Measurements from ENCODE around the gene NRXN2. TPM values are rescaled to one million over a fixed set of nuclear protein-coding genes. Genes with fewer than 3 reads are reported as not detected.

NRXN2 gene
- total and polyA plus RNA-seq, 2 of the 13 experiments (the other 11 are each of a cell fraction or from before 2014, with no cell fraction given), result not detected

DNA sequence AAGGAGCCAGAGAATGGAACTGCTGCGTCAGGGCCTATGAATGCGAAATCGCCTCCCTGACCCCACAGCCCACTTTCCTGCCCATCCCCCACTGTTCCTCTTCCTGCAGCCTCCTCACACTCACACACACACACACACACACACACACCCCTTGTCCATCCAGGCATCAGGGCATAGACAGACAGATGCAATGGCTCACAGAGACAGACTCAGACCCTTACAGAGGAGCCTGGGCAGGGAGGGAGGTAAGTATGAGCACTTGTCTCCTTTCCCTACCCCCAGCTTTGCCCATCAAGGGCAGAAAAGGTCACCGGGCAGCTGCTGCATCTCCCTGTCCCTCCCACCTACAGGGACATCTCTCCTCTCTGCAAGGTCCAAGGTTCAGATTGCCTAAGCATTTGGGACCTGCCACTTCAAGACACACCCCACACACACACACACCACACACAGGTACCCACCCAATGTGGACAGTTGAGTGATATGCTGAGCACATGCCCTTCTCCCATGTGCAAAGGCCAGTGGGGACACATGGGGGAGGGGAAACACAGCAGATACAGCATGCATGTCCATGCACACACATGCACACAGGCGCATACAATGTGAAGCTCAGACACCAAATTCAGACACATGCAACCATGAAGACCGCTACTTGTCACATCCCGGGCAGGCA, 2.0 kb upstream of the NRXN2 start (continued):
- TF ChIP-seq, protein P1, sequence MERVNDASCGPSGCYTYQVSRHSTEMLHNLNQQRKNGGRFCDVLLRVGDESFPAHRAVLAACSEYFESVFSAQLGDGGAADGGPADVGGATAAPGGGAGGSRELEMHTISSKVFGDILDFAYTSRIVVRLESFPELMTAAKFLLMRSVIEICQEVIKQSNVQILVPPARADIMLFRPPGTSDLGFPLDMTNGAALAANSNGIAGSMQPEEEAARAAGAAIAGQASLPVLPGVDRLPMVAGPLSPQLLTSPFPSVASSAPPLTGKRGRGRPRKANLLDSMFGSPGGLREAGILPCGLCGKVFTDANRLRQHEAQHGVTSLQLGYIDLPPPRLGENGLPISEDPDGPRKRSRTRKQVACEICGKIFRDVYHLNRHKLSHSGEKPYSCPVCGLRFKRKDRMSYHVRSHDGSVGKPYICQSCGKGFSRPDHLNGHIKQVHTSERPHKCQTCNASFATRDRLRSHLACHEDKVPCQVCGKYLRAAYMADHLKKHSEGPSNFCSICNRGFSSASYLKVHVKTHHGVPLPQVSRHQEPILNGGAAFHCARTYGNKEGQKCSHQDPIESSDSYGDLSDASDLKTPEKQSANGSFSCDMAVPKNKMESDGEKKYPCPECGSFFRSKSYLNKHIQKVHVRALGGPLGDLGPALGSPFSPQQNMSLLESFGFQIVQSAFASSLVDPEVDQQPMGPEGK (CRISPR knock-in tag; IDR thresholded peaks at IDR 0.05), result peak; percentile 61; the same call in 1 of the 2 replicates
- TF ChIP-seq ESRRA (CRISPR knock-in tag; IDR thresholded peaks at IDR 0.05; ENCODE audit: low read depth), result 0 out of 2 replicates have a peak, but pooled peaks have one; percentile 55
- no peak for TF ChIP-seq ZNF607 (CRISPR knock-in tag; IDR thresholded peaks at IDR 0.05; ENCODE audit: borderline replicate concordance)

DNA sequence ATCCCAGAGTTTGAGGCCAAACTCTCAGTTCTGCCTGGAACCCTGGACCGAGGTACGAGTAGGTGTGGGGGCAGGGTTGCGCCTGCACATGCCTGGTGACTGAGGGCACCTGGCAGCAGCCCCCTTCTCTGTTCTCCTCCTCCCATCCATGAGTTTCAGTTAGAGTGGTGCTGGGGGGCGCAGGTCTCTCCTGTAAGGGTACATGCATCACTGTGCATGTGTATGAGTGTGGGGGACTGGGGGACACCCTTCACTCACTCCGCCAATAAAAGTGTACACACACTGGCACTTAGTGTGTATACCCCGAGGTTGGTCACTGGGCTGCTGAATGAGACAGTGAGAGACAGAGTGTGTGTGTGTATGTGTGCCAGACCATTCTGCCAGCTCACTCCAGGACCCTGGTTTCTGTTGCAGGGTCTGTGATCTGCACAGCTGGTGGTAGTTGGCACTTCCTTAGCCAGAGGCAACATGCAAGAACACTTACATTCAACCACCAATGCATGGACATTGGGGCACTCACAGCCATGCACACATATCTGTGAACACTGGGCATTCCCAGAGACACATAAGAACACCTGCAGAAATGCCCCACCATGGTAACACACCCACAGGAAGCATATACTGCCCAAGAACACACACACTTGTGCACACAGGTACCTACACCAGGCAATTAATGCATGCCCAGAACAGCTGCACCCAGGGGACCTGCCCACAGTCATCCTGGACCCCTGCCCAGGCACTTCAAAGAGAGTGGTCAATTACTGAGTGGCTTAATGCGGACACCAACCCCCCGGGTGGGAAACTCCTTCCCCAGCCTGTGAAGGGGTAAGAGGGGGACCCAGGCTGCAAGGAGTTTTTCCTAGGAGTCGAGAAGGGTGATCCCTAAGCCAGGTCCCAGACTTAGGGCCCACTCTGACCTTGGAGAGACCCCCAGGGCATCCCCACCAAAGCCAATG, 1.2 kb upstream of the NRXN2 start:
- intact Hi-C loops (cut with micrococcal nuclease; ENCODE audit: unreplicated experiment) (no loop called here), in situ Hi-C loops (cut with HindIII; ENCODE audit: extremely low pct_ligation_motif_present, low pct_unique_long_range_greater_than_20kb) (no loop called here)
- CTCF ChIA-PET (ENCODE audit: low intra/inter-chr PET ratio, low total read pairs), result interaction anchor here (1.4 kb wide), 1 partner anchor 36 kb away, joined by 4 read pairs; no protein-coding TSS in a partner anchor
- Histone ChIP-seq H3K36me3 (replicated peaks in 1 of 2; ENCODE audit: control insufficient read depth in 1 of 2, insufficient read depth in 2 of 2, low read length in 2 of 2) (no peaks in the 10 kb centered on the region), H3K4me3 (replicated peaks in 1 of 3; ENCODE audit: insufficient read depth in 1 of 3, low read depth in 2 of 3, low read length in 3 of 3) (no peak overlapping the region), H3K27ac (ENCODE audit: extremely low read length, insufficient read depth, low read length) (no peak overlapping the region), H3K79me2 (ENCODE audit: insufficient read depth, low read length) (no peaks in the 10 kb centered on the region), H3K9ac (ENCODE audit: insufficient read depth, low read depth, low read length) (no peak overlapping the region), H3K4me1 (ENCODE audit: insufficient read depth, low read length) (peaks cover 34% of the 10 kb centered on the region), H2AFZ (ENCODE audit: low read length) (no peak overlapping the region), H4K20me1 (ENCODE audit: insufficient read depth, low read length) (no peaks in the 10 kb centered on the region), H3K27me3 (ENCODE audit: control insufficient read depth in 1 of 2, insufficient read depth in 2 of 2, low read length in 2 of 2) (peaks cover 1 to 30% of the 10 kb centered on the region in 2 experiments), H3K4me2 (ENCODE audit: low read depth, low read length) (no peak overlapping the region), H3K9me3 (ENCODE audit: low read length) (no peaks in the 10 kb centered on the region)
- BruUV-seq (replicated peaks), result no TSS peak
- POLR2A ChIA-PET, result no interaction called here
- no peak for FAIRE-seq
- no peak for ATAC-seq
- 43% methylated on average over 3 of the region's 9 CpGs for WGBS (ENCODE audit: low lambda C conversion rate)
- no peak for DNase-seq (ENCODE audit: low spot score)
- no peak for TF ChIP-seq MXD4 (CRISPR knock-in tag; IDR thresholded peaks at IDR 0.05)
- TF ChIP-seq ZNF235 (CRISPR knock-in tag; IDR thresholded peaks at IDR 0.05; ENCODE audit: borderline replicate concordance), result no peak
- TF ChIP-seq KLF13 (CRISPR knock-in tag; IDR thresholded peaks at IDR 0.05), result no peak
- TF ChIP-seq ZBTB38 (CRISPR knock-in tag; IDR thresholded peaks at IDR 0.05), result no peak
- TF ChIP-seq, protein P2, sequence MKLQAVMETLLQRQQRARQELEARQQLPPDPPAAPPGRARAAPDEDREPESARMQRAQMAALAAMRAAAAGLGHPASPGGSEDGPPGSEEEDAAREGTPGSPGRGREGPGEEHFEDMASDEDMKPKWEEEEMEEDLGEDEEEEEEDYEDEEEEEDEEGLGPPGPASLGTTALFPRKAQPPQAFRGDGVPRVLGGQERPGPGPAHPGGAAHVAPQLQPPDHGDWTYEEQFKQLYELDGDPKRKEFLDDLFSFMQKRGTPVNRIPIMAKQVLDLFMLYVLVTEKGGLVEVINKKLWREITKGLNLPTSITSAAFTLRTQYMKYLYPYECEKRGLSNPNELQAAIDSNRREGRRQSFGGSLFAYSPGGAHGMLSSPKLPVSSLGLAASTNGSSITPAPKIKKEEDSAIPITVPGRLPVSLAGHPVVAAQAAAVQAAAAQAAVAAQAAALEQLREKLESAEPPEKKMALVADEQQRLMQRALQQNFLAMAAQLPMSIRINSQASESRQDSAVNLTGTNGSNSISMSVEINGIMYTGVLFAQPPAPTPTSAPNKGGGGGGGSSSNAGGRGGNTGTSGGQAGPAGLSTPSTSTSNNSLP (IDR thresholded peaks at IDR 0.05; ENCODE audit: low read depth, low read length), result no peak
- TF ChIP-seq ZNF724P (CRISPR knock-in tag; IDR thresholded peaks at IDR 0.05; ENCODE audit: borderline replicate concordance), result no peak
- TF ChIP-seq, protein P3, sequence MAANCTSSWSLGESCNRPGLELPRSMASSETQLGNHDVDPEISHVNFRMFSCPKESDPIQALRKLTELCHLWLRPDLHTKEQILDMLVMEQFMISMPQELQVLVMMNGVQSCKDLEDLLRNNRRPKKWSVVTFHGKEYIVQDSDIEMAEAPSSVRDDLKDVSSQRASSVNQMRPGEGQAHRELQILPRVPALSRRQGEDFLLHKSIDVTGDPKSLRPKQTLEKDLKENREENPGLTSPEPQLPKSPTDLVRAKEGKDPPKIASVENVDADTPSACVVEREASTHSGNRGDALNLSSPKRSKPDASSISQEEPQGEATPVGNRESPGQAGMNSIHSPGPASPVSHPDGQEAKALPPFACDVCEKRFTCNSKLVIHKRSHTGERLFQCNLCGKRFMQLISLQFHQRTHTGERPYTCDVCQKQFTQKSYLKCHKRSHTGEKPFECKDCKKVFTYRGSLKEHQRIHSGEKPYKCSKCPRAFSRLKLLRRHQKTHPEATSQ (CRISPR knock-in tag; IDR thresholded peaks at IDR 0.05; ENCODE audit: borderline replicate concordance), result no peak
- no peak for TF ChIP-seq HES4 (CRISPR knock-in tag; IDR thresholded peaks at IDR 0.05; ENCODE audit: borderline replicate concordance)
- TF ChIP-seq ZNF30 (CRISPR knock-in tag; IDR thresholded peaks at IDR 0.05), result no peak
- TF ChIP-seq FOXC1 (CRISPR knock-in tag; IDR thresholded peaks at IDR 0.05; ENCODE audit: borderline replicate concordance), result no peak
- TF ChIP-seq, protein P4, sequence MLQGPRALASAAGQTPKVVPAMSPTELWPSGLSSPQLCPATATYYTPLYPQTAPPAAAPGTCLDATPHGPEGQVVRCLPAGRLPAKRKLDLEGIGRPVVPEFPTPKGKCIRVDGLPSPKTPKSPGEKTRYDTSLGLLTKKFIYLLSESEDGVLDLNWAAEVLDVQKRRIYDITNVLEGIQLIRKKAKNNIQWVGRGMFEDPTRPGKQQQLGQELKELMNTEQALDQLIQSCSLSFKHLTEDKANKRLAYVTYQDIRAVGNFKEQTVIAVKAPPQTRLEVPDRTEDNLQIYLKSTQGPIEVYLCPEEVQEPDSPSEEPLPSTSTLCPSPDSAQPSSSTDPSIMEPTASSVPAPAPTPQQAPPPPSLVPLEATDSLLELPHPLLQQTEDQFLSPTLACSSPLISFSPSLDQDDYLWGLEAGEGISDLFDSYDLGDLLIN (CRISPR knock-in tag; IDR thresholded peaks at IDR 0.05; ENCODE audit: borderline replicate concordance), result no peak
